HEK293 (cell line): ENCODE results near the gene EDA.

ENCODE experiments used
- CTCF ChIA-PET: fragments of 350-600 bp; formaldehyde crosslinking; extraction: SDS; loops from one replicate; lab custom pipeline; 2021; ENCODE audit warnings: antibody characterized with exemption; lab: Yijun Ruan, JAX
- POLR2A ChIA-PET: fragments of 300-600 bp; formaldehyde crosslinking; extraction: SDS; loops from one replicate; lab custom pipeline; 2020; ENCODE audit warnings: antibody characterized with exemption, inconsistent platforms; lab: Yijun Ruan, JAX
- H3K27ac ChIP-seq: fragments of 200-500 bp; sonication (Bioruptor generic); 2 replicates; pipeline ENCODE4 v1.5.1; 2014; ENCODE audit warnings: low read depth, low read length, control low read depth, inconsistent platforms; ENCODE audit errors: extremely low read depth
- H3K36me3 ChIP-seq, 2 experiments: fragments of 200-500 bp in 1 of 2; sonication (Bioruptor generic) in 1 of 2; 1 replicate in 1 of 2; 2 replicates in 1 of 2; pipeline ENCODE4 v1.5.1; 2014 to 2017; ENCODE audit warnings: inconsistent platforms in 2 of 2, low read length in 2 of 2; ENCODE audit not compliant: control insufficient read depth in 2 of 2, insufficient read depth in 1 of 2
- H3K4me1 ChIP-seq: fragments of 200-500 bp; sonication (Bioruptor generic); 2 replicates; pipeline ENCODE4 v1.5.1; 2014; ENCODE audit warnings: mild to moderate bottlenecking, low read length, inconsistent platforms; ENCODE audit not compliant: control insufficient read depth, insufficient read depth
- H3K4me3 ChIP-seq: 2 replicates; pipeline ENCODE4 v1.5.1; 2011; ENCODE audit warnings: low read depth, mild to moderate bottlenecking, control low read depth, low read length, moderate library complexity
- H3K9me3 ChIP-seq: fragments of 200-500 bp; sonication (Bioruptor generic); 2 replicates; pipeline ENCODE4 v1.5.1; 2014; ENCODE audit warnings: low read depth, low read length, inconsistent platforms; ENCODE audit not compliant: control insufficient read depth, insufficient read depth
- ATF2 ChIP-seq: fragments of 450-650 bp; formaldehyde crosslinking; IDR thresholded peaks from 2 replicates; pipeline ENCODE4 v1.5.1; 2016; ENCODE audit warnings: missing biosample characterization, missing genetic modification characterization, low read depth
- BCL11B ChIP-seq: fragments of 450-650 bp; formaldehyde crosslinking; IDR thresholded peaks from 2 replicates; pipeline ENCODE4 v1.5.1; 2016; ENCODE audit warnings: low read depth, missing biosample characterization, missing genetic modification characterization
- GLI2 ChIP-seq: fragments of 450-650 bp; formaldehyde crosslinking; IDR thresholded peaks from 2 replicates; pipeline ENCODE4; 2017; ENCODE audit warnings: missing biosample characterization, missing genetic modification characterization, low read depth, borderline replicate concordance
- GLI4 ChIP-seq: fragments of 450-650 bp; formaldehyde crosslinking; IDR thresholded peaks from 2 replicates; pipeline ENCODE4 v1.5.1; 2016; ENCODE audit warnings: missing biosample characterization, missing genetic modification characterization
- KLF1 ChIP-seq: fragments of 450-650 bp; formaldehyde crosslinking; IDR thresholded peaks from 2 replicates; pipeline ENCODE4 v1.5.1; 2016; ENCODE audit warnings: missing biosample characterization, missing genetic modification characterization
- KLF10 ChIP-seq: fragments of 450-650 bp; IDR thresholded peaks from 2 replicates; pipeline ENCODE4 v1.5.1; 2018; ENCODE audit warnings: missing biosample characterization, mild to moderate bottlenecking, missing genetic modification characterization
- MEIS1 ChIP-seq: sonication (generic); formaldehyde crosslinking; IDR thresholded peaks from 2 replicates; pipeline ENCODE4 v1.8.1; 2022; ENCODE audit warnings: missing genetic modification reagents, mild to moderate bottlenecking, borderline replicate concordance
- TCF7L2 ChIP-seq: IDR thresholded peaks from 2 replicates; pipeline ENCODE4 v1.6.1; 2011; ENCODE audit warnings: low read depth, mild to moderate bottlenecking, inconsistent platforms, low read length, moderate library complexity, borderline replicate concordance
- ZFP41 ChIP-seq: fragments of 450-650 bp; formaldehyde crosslinking; IDR thresholded peaks from 2 replicates; pipeline ENCODE4 v1.5.1; 2016; ENCODE audit warnings: missing biosample characterization, missing genetic modification characterization, borderline replicate concordance
- ZNF114 ChIP-seq: fragments of 450-650 bp; formaldehyde crosslinking; IDR thresholded peaks from 2 replicates; pipeline ENCODE4 v1.5.0; 2017; ENCODE audit warnings: missing biosample characterization, missing genetic modification characterization
- ZNF146 ChIP-seq: fragments of 450-650 bp; formaldehyde crosslinking; IDR thresholded peaks from 2 replicates; pipeline ENCODE4 v1.5.1; 2016; ENCODE audit warnings: missing biosample characterization, missing genetic modification characterization
- ZNF366 ChIP-seq: fragments of 450-650 bp; formaldehyde crosslinking; conservative IDR thresholded peaks from 2 replicates; pipeline ENCODE4 v1.5.1; 2016; ENCODE audit warnings: missing biosample characterization, missing genetic modification characterization
- ZNF433 ChIP-seq: fragments of 450-650 bp; formaldehyde crosslinking; IDR thresholded peaks from 2 replicates; pipeline ENCODE4 v1.5.1; 2016; ENCODE audit warnings: missing biosample characterization, missing genetic modification characterization, low read depth
- ZNF600 ChIP-seq: fragments of 450-650 bp; formaldehyde crosslinking; IDR thresholded peaks from 2 replicates; pipeline ENCODE4 v1.5.1; 2016; ENCODE audit warnings: missing biosample characterization, missing genetic modification characterization
- ZNF645 ChIP-seq: fragments of 450-650 bp; formaldehyde crosslinking; IDR thresholded peaks from 2 replicates; pipeline ENCODE4; 2016; ENCODE audit warnings: missing biosample characterization, missing genetic modification characterization
- ZNF670 ChIP-seq: fragments of 450-650 bp; formaldehyde crosslinking; IDR thresholded peaks from 2 replicates; pipeline ENCODE4 v1.5.1; 2016; ENCODE audit warnings: missing biosample characterization, missing genetic modification characterization, low read depth
- ZNF701 ChIP-seq: fragments of 450-650 bp; formaldehyde crosslinking; IDR thresholded peaks from 2 replicates; pipeline ENCODE4 v1.5.1; 2016; ENCODE audit warnings: missing biosample characterization, missing genetic modification characterization
- ZNF843 ChIP-seq: fragments of 450-650 bp; formaldehyde crosslinking; IDR thresholded peaks from 2 replicates; pipeline ENCODE4 v1.5.1; 2016; ENCODE audit warnings: missing biosample characterization, missing genetic modification characterization
- ZSCAN30 ChIP-seq: fragments of 450-650 bp; IDR thresholded peaks from 2 replicates; pipeline ENCODE4 v1.5.1; 2018; ENCODE audit warnings: missing biosample characterization, mild to moderate bottlenecking, missing genetic modification characterization, moderate library complexity
- TF ChIP-seq, protein P1 (sequence below): fragments of 450-650 bp; formaldehyde crosslinking; IDR thresholded peaks from 2 replicates; pipeline ENCODE4 v1.5.1; 2016; ENCODE audit warnings: missing biosample characterization, missing genetic modification characterization
- TF ChIP-seq, protein P2 (sequence below): fragments of 450-650 bp; formaldehyde crosslinking; IDR thresholded peaks from 2 replicates; pipeline ENCODE4 v1.5.1; 2016; ENCODE audit warnings: missing biosample characterization, missing genetic modification characterization
- TF ChIP-seq, protein P3 (sequence below): fragments of 450-650 bp; formaldehyde crosslinking; IDR thresholded peaks from 2 replicates; pipeline ENCODE4 v1.5.1; 2016; ENCODE audit warnings: missing biosample characterization, missing genetic modification characterization
- TF ChIP-seq, protein P4 (sequence below): IDR thresholded peaks from 2 replicates; pipeline ENCODE4 v1.6.1; 2011; ENCODE audit warnings: mild to moderate bottlenecking, low read depth, low read length, borderline replicate concordance
- TF ChIP-seq, protein P5 (sequence below): fragments of 450-650 bp; formaldehyde crosslinking; IDR thresholded peaks from 2 replicates; pipeline ENCODE4 v1.5.1; 2016; ENCODE audit warnings: missing biosample characterization, missing genetic modification characterization

The EDA gene

DNA sequence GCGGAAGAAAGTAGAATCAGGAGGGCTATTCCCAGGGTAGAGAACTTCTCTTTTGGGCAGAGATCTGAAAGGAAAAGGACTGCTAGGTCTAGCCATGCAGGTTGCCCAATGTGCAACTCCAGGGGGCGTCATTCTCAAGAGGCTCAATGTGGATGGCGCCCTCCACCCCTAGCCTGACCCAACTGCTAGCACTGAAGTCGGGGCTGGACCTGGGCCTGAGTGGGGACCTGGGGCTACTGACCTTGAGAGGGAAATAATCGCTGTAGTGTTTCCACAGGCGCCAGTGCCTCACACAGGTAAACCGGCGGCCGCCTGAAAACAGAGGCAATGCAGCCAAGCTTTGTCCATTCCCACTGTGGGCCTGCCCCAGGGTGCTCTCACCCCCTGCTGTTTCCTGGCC is 427.8 kb downstream of the EDA start:
- H3K27ac ChIP-seq: no peak overlapping the region
- ChIA-PET POLR2A (no interaction called here), CTCF (interaction anchor here (1.0 to 6.3 kb wide), 3 partner anchors 12 to 53 kb away, joined by 4 to 48 read pairs (median 26); no protein-coding TSS in a partner anchor)
- H3K4me3 ChIP-seq: no peak overlapping the region
- no peaks in the 10 kb centered on the region for H3K9me3 ChIP-seq
- TF ChIP-seq ZNF645 (no peak), KLF10 (tag by site-specific recombination) (no peak), GLI2 (tag by site-specific recombination) (no peak), ZNF114 (tag by site-specific recombination) (no peak), MEIS1 (no peak), BCL11B (no peak), KLF1 (no peak), ZSCAN30 (tag by site-specific recombination) (no peak), TCF7L2 (no peak), ZNF433 (tag by site-specific recombination) (no peak), ATF2 (tag by site-specific recombination) (no peak), ZNF843 (tag by site-specific recombination) (no peak), ZNF670 (no peak)
- TF ChIP-seq, protein P1, sequence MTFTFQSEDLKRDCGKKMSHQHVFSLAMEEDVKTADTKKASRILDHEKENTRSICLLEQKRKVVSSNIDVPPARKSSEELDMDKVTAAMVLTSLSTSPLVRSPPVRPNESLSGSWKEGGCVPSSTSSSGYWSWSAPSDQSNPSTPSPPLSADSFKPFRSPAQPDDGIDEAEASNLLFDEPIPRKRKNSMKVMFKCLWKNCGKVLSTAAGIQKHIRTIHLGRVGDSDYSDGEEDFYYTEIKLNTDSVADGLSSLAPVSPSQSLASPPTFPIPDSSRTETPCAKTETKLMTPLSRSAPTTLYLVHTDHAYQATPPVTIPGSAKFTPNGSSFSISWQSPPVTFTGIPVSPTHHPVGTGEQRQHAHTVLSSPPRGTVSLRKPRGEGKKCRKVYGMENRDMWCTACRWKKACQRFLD: no peak
- TF ChIP-seq, protein P2, sequence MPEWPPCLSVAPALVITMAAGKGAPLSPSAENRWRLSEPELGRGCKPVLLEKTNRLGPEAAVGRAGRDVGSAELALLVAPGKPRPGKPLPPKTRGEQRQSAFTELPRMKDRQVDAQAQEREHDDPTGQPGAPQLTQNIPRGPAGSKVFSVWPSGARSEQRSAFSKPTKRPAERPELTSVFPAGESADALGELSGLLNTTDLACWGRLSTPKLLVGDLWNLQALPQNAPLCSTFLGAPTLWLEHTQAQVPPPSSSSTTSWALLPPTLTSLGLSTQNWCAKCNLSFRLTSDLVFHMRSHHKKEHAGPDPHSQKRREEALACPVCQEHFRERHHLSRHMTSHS (tag by site-specific recombination): no peak
- no peaks in the 10 kb centered on the region for H3K36me3 ChIP-seq
- H3K4me1 ChIP-seq: no peaks in the 10 kb centered on the region

DNA sequence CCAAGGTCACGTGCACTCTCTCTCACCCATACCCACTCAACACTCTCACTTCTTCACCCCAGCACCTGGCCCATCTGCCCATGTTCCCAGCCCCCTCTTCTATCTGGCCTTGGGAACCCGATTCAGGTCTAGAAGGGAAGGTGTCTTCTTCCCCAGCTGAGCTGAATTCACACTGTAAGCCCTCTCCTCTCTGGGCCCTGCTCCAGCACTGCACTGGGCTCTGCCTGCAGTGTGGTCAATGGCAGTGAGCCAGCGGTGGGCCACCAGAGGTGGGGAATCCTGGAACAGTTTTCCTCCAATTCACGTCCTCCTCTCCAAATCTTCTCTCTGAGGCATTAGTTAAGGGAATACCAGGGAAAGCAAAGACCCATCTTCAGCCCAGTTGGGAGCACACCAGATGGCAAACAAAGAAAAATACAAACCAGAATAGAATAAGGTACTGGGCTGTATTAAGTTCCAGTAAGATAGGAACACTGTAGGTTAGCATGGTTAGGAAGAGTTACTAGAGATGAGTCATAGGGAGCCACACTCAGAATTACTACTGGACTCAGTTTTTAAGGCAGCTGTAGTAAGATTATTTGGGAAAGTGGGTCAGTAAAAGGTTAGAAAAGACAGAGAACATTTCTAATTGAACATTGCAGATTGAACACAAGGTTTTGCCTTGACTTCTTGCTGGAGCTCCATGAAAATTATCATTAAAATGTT is 428.8 kb downstream of the EDA start:
- ChIA-PET POLR2A (no interaction called here), CTCF (interaction anchor here (1.0 to 1.6 kb wide), 2 partner anchors 48 to 52 kb away, joined by 4 read pairs; no protein-coding TSS in a partner anchor)
- Histone ChIP-seq H3K27ac (no peak overlapping the region), H3K4me3 (no peak overlapping the region), H3K36me3 (no peaks in the 10 kb centered on the region), H3K4me1 (no peaks in the 10 kb centered on the region), H3K9me3 (no peaks in the 10 kb centered on the region)
- TF ChIP-seq ZNF146 (tag by site-specific recombination): no peak
- TF ChIP-seq, protein P3, sequence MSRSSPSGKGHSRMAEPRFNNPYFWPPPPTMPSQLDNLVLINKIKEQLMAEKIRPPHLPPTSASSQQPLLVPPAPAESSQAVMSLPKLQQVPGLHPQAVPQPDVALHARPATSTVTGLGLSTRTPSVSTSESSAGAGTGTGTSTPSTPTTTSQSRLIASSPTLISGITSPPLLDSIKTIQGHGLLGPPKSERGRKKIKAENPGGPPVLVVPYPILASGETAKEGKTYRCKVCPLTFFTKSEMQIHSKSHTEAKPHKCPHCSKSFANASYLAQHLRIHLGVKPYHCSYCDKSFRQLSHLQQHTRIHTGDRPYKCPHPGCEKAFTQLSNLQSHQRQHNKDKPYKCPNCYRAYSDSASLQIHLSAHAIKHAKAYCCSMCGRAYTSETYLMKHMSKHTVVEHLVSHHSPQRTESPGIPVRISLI: no peak
- TF ChIP-seq ZNF366 (tag by site-specific recombination): no peak
- TF ChIP-seq ZFP41 (tag by site-specific recombination): no peak
- TF ChIP-seq, protein P4, sequence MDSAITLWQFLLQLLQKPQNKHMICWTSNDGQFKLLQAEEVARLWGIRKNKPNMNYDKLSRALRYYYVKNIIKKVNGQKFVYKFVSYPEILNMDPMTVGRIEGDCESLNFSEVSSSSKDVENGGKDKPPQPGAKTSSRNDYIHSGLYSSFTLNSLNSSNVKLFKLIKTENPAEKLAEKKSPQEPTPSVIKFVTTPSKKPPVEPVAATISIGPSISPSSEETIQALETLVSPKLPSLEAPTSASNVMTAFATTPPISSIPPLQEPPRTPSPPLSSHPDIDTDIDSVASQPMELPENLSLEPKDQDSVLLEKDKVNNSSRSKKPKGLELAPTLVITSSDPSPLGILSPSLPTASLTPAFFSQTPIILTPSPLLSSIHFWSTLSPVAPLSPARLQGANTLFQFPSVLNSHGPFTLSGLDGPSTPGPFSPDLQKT: no peak
- TF ChIP-seq GLI4 (tag by site-specific recombination): no peak
- TF ChIP-seq, protein P5, sequence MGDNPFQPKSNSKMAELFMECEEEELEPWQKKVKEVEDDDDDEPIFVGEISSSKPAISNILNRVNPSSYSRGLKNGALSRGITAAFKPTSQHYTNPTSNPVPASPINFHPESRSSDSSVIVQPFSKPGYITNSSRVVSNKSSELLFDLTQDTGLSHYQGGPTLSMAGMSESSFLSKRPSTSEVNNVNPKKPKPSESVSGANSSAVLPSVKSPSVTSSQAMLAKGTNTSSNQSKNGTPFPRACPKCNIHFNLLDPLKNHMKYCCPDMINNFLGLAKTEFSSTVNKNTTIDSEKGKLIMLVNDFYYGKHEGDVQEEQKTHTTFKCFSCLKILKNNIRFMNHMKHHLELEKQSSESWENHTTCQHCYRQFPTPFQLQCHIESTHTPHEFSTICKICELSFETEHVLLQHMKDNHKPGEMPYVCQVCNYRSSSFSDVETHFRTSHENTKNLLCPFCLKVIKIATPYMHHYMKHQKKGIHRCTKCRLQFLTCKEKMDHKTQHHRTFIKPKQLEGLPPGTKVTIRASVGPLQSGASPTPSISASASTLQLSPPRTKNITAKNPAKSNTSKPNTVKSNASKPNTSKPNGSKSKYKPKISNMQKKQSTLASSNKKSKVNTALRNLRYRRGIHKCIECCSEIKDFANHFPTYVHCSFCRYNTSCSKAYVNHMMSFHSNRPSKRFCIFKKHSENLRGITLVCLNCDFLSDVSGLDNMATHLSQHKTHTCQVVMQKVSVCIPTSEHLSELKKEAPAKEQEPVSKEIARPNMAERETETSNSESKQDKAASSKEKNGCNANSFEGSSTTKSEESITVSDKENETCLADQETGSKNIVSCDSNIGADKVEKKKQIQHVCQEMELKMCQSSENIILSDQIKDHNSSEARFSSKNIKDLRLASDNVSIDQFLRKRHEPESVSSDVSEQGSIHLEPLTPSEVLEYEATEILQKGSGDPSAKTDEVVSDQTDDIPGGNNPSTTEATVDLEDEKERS (tag by site-specific recombination): no peak
- TF ChIP-seq ZNF645: no peak
- no peak for TF ChIP-seq ZNF701
- no peak for TF ChIP-seq ZNF600 (tag by site-specific recombination)
